DOHH2 (cell line): ENCODE results near the gene TIGD1.

Experiments used
- H3F3A ChIP-seq: fragments of 200-600 bp; sonication (generic), shearing (Covaris generic); 2 replicates; pipeline ENCODE4 v1.6.0; 2016; ENCODE audit warnings: antibody characterized with exemption, mild to moderate bottlenecking; ENCODE audit not compliant: control insufficient read depth, insufficient read depth
- H3K27ac ChIP-seq: fragments of 200-600 bp; sonication (generic); 2 replicates; pipeline ENCODE4 v1.5.1; 2014; ENCODE audit warnings: low read depth, mild to moderate bottlenecking, low read length, moderate library complexity
- H3K27me3 ChIP-seq: fragments of 200-600 bp; sonication (generic); 2 replicates; pipeline ENCODE4 v1.6.1; 2014; ENCODE audit warnings: mild to moderate bottlenecking, low read length, mixed read lengths; ENCODE audit not compliant: control insufficient read depth
- H3K36me3 ChIP-seq: fragments of 200-600 bp; sonication (generic); 2 replicates; pipeline ENCODE4 v1.6.1; 2014; ENCODE audit warnings: mild to moderate bottlenecking, low read length, moderate library complexity, mixed read lengths; ENCODE audit not compliant: control insufficient read depth
- H3K4me1 ChIP-seq: fragments of 200-600 bp; sonication (generic); 2 replicates; pipeline ENCODE4 v1.6.1; 2014; ENCODE audit warnings: mild to moderate bottlenecking, low read length, mixed read lengths; ENCODE audit not compliant: control insufficient read depth
- H3K4me2 ChIP-seq: fragments of 200-600 bp; sonication (generic); 2 replicates; pipeline ENCODE4 v1.6.0; 2014; ENCODE audit warnings: mild to moderate bottlenecking, low read length, moderate library complexity
- H3K4me3 ChIP-seq: fragments of 200-600 bp; sonication (generic); 2 replicates; pipeline ENCODE4 v1.5.1; 2014; ENCODE audit warnings: mild to moderate bottlenecking, low read length, mixed read lengths
- H3K79me2 ChIP-seq: fragments of 200-600 bp; sonication (generic); 2 replicates; pipeline ENCODE4 v1.6.1; 2014; ENCODE audit warnings: mild to moderate bottlenecking, low read length, mixed read lengths; ENCODE audit not compliant: control insufficient read depth
- H3K9me2 ChIP-seq: fragments of 200-600 bp; sonication (generic); replicated peaks from 2 replicates; pipeline ENCODE4 v1.6.1; 2014; ENCODE audit warnings: mild to moderate bottlenecking, low read length, mixed read lengths; ENCODE audit not compliant: control insufficient read depth
- H3K9me3 ChIP-seq: fragments of 200-600 bp; sonication (generic); 2 replicates; pipeline ENCODE4 v1.6.1; 2014; ENCODE audit warnings: antibody characterized with exemption, low read length, mixed read lengths; ENCODE audit not compliant: control insufficient read depth, insufficient read depth
- H4K20me1 ChIP-seq: fragments of 200-600 bp; sonication (generic); 2 replicates; pipeline ENCODE4 v1.6.0; 2014; ENCODE audit warnings: low read depth, mild to moderate bottlenecking, antibody characterized with exemption, low read length, moderate library complexity; ENCODE audit not compliant: control insufficient read depth, insufficient read depth
- CTCF ChIP-seq: fragments of 200-600 bp; sonication (generic); IDR thresholded peaks from one replicate; pipeline ENCODE4 v1.5.1; 2014; ENCODE audit warnings: antibody characterized with exemption, mild to moderate bottlenecking, low read depth, low read length; ENCODE audit not compliant: poor library complexity, severe bottlenecking
- EZH2phosphoT487 ChIP-seq: fragments of 200-600 bp; sonication (generic); IDR thresholded peaks from 2 replicates; pipeline ENCODE4 v1.6.1; 2017; ENCODE audit warnings: borderline replicate concordance, mild to moderate bottlenecking, antibody characterized with exemption, low read length, moderate library complexity, mixed read lengths

TIGD1 gene

GRCh38 chr2:232549655-232550353, 553 bp downstream of the TIGD1 start:
- no peaks in the 10 kb centered on the region for H3K27me3 ChIP-seq
- H3K9me3 ChIP-seq, result no peaks in the 10 kb centered on the region
- TF ChIP-seq CTCF, result no peak
- no peak for TF ChIP-seq EZH2phosphoT487
- peaks cover 28% of the 10 kb centered on the region for H3K4me1 ChIP-seq
- H3K4me2 ChIP-seq, result peak overlapping the region; percentile 81
- H3K36me3 ChIP-seq, result peaks cover 64% of the 10 kb centered on the region
- peak overlapping the region; percentile 80 for H3K27ac ChIP-seq
- H3K9me2 ChIP-seq, result no peaks in the 10 kb centered on the region
- H3F3A ChIP-seq, result no peaks in the 10 kb centered on the region
- H4K20me1 ChIP-seq, result 0 out of 2 replicates have a peak, but pooled peaks cover 6% of the 10 kb centered on the region
- H3K4me3 ChIP-seq, result peak overlapping the region; percentile 100
- peaks cover 94% of the 10 kb centered on the region for H3K79me2 ChIP-seq

DNA sequence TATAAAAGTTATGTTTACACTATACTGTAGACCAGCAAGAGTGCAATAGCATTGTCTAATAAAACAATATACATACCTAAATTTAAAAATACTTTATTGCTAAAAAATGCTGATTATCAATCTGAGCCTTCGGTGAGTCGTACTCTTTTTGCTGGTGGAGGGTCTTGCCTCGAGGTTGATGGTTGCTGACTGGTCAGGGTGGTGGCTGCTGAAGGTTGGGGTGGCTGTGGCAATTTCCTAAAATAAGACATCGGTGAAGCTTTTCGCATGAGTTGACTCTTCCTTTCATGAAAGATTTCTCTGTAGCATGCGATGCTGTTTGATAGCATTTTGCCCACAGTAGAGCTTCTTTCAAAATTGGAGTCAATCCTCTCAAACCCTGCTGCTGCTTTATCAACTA, 2.4 kb downstream of the TIGD1 start:
- TF ChIP-seq EZH2phosphoT487, result no peak
- Histone ChIP-seq H3K9me2 (no peaks in the 10 kb centered on the region), H3K36me3 (peaks cover 54% of the 10 kb centered on the region), H3K79me2 (peaks cover 76% of the 10 kb centered on the region), H3K4me2 (0 out of 2 replicates have a peak overlapping the region, but pooled peaks have one; percentile 3), H3K4me3 (no peak overlapping the region), H3K9me3 (no peaks in the 10 kb centered on the region), H3K27ac (no peak overlapping the region), H3K27me3 (no peaks in the 10 kb centered on the region), H3K4me1 (peaks cover 26% of the 10 kb centered on the region), H3F3A (no peaks in the 10 kb centered on the region), H4K20me1 (peaks cover 3% of the 10 kb centered on the region; the same call in 1 of the 2 replicates)

DNA sequence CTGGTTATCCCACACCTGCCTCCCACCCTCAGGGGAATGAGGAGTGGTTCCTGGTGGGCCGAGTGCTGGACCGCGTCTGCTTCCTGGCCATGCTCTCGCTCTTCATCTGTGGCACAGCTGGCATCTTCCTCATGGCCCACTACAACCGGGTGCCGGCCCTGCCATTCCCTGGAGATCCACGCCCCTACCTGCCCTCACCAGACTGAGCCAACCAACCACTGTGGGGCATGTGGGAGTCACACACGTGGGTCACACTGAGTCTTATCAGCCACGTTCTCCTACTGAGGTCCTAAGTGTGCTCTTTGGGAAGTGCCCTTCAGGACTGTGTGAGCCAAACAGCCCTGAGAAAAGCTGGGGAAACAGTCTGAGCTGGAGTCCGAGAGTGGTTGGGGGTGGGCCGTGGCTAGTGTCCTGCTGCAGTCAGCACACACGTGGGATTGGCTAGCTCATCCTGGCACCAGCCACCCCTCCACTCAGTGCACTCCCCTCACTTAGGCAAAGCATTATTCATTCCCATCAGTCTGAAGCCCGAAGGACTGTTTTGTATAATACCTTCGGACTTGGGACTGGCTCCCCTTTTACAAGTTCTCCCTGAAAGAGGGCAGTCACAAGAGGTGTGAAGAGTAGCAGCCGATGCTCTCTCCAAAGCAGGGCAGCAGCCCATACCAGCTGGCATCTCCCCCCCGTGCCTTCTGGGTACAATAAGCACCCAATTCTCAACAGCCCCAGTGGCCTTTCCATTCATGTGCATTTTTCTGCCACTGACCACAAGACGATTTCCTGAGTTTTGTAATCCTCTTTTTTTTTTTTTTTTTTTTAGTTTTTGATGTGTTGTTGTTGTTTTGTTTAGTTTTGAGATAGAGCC, 4.6 kb downstream of the TIGD1 start:
- peaks cover 18% of the 10 kb centered on the region for H3K4me1 ChIP-seq
- no peak overlapping the region for H3K4me2 ChIP-seq
- no peaks in the 10 kb centered on the region for H3K27me3 ChIP-seq
- no peaks in the 10 kb centered on the region for H3F3A ChIP-seq
- peaks cover 54% of the 10 kb centered on the region for H3K79me2 ChIP-seq
- H3K27ac ChIP-seq, result no peak overlapping the region
- peaks cover 3% of the 10 kb centered on the region; the same call in 1 of the 2 replicates for H4K20me1 ChIP-seq
- no peaks in the 10 kb centered on the region for H3K9me3 ChIP-seq
- H3K4me3 ChIP-seq, result no peak overlapping the region
- H3K9me2 ChIP-seq, result no peaks in the 10 kb centered on the region
- peaks cover 40% of the 10 kb centered on the region for H3K36me3 ChIP-seq
- TF ChIP-seq EZH2phosphoT487 (no peak), CTCF (no peak)
